ENCODE measurements around the gene MICAL1. TPM values are rescaled to one million over a fixed set of nuclear protein-coding genes. Genes with fewer than 3 reads are reported as not detected.

Gene MICAL1
- total and polyA plus RNA-seq, 2 of the 8 experiments (the other 6 are each of a cell fraction or from before 2014, with no cell fraction given): 42.5 to 55.4 TPM

GRCh38 chr6:109397020-109397419, 58.6 kb downstream of the MICAL1 start:
- Histone ChIP-seq H3K4me3 (ENCODE audit: extremely low read depth in 1 of 4, insufficient read depth in 2 of 4, low read depth in 3 of 4, low read length in 4 of 4) (no peak overlapping the region), H3K23me2 (ENCODE audit: low read depth, low read length) (no peaks in the 10 kb centered on the region), H3K9me3 (ENCODE audit: insufficient read depth in 2 of 2, low read depth in 1 of 2, low read length in 1 of 2) (no peaks in the 10 kb centered on the region), H3K27me3 (replicated peaks in 1 of 4; ENCODE audit: control insufficient read depth in 3 of 4, extremely low read depth in 1 of 4, insufficient read depth in 3 of 4, low read length in 3 of 4) (no peaks in the 10 kb centered on the region), H3K4me1 (replicated peaks in 1 of 4; ENCODE audit: control insufficient read depth in 3 of 4, insufficient read depth in 4 of 4, low read length in 3 of 4) (no peaks in the 10 kb centered on the region), H2BK120ac (replicated peaks; ENCODE audit: low read depth, low read length) (no peak overlapping the region), H4K5ac (ENCODE audit: insufficient read length, low read depth, low read length) (no peak overlapping the region), H2BK5ac (ENCODE audit: low read depth, low read length) (no peak overlapping the region), H3K27ac (ENCODE audit: low read depth, low read length) (no peak overlapping the region), H4K91ac (replicated peaks; ENCODE audit: insufficient read length, low read length) (no peak overlapping the region), H4K20me1 (replicated peaks in 1 of 2; ENCODE audit: control insufficient read depth in 1 of 2, insufficient read depth in 2 of 2, low read length in 2 of 2) (no peaks in the 10 kb centered on the region), H3K79me1 (ENCODE audit: low read depth, low read length) (no peaks in the 10 kb centered on the region), H3K14ac (ENCODE audit: insufficient read length) (no peak overlapping the region), H3K23ac (ENCODE audit: insufficient read length) (no peak overlapping the region), H3K56ac (replicated peaks; ENCODE audit: insufficient read length, low read depth, low read length) (no peak overlapping the region), H2BK15ac (ENCODE audit: low read length) (no peak overlapping the region), H2BK20ac (ENCODE audit: low read length) (no peak overlapping the region), H3K36me3 (ENCODE audit: control insufficient read depth in 2 of 4, insufficient read depth in 4 of 4, low read length in 3 of 4) (no peaks in the 10 kb centered on the region), H3K4me2 (ENCODE audit: insufficient read depth in 1 of 2, low read depth in 2 of 2, low read length in 2 of 2) (no peak overlapping the region), H2AK5ac (ENCODE audit: low read depth, low read length) (no peak overlapping the region), H3K4ac (replicated peaks; ENCODE audit: insufficient read length, low read depth, low read length) (no peak overlapping the region), H2BK12ac (ENCODE audit: low read depth, low read length) (no peak overlapping the region), H3K18ac (ENCODE audit: extremely low read depth, low read length) (no peak overlapping the region), H4K8ac (ENCODE audit: extremely low read depth, insufficient read depth, low read length) (no peak overlapping the region), H3K9ac (replicated peaks in 1 of 4; ENCODE audit: extremely low read depth in 1 of 4, low read depth in 3 of 4, low read length in 3 of 4) (no peak overlapping the region), H2AFZ (ENCODE audit: low read length) (peak overlapping the region; percentile 88; the same call in 1 of the 2 replicates), H3K79me2 (ENCODE audit: control insufficient read depth in 1 of 2, insufficient read depth in 2 of 2, low read length in 2 of 2) (no peaks in the 10 kb centered on the region)
- ChIA-PET POLR2A (ENCODE audit: partially characterized antibody) (interaction anchor here (0.7 to 1.3 kb wide), 4 partner anchors 8 to 26 kb away, joined by 3 to 4 read pairs (median 3); partner anchors contain the start of gene CD164), CTCF (ENCODE audit: partially characterized antibody) (interaction anchor here (0.6 to 6.1 kb wide), 14 partner anchors 13 to 938 kb away, joined by 3 to 62 read pairs (median 3); partner anchors contain the start of gene CD164)
- TF ChIP-seq SIX5 (IDR thresholded peaks at IDR 0.05; ENCODE audit: low read depth, low read length): no peak
- TF ChIP-seq RAD21 (IDR thresholded peaks at IDR 0.05 in 1 of 2, conservative IDR thresholded peaks at IDR 0.05 in 1 of 2; ENCODE audit: low read depth in 2 of 2, low read length in 2 of 2): peak; percentile 68 to 71
- no peak for TF ChIP-seq CREB1 (IDR thresholded peaks at IDR 0.05)
- TF ChIP-seq CTCF (IDR thresholded peaks at IDR 0.05; ENCODE audit: control extremely low read depth in 1 of 3, insufficient read depth in 1 of 3, low read depth in 1 of 3, low read length in 3 of 3): peak in 2 of 3 experiments; percentile 29 to 30; a peak in 2 of 4 replicates
- no peak for TF ChIP-seq TBP (IDR thresholded peaks at IDR 0.05; ENCODE audit: low read depth, low read length)
- FAIRE-seq (no peak), DNase-seq (ENCODE audit: low read depth in 1 of 2, low spot score in 2 of 2) (no peak)
- WGBS, 2 experiments (ENCODE audit: extremely low coverage in 1 of 2, insufficient coverage in 1 of 2, insufficient read length in 1 of 2, insufficient replicate concordance in 2 of 2, low coverage in 1 of 2, low lambda C conversion rate in 2 of 2, missing lambda C conversion rate in 1 of 2): 85% methylated on average over 4 of the region's 4 CpGs; no CpG with 5 or more reads in 1 of the 2 experiments

Measured in H1 (cell line).